ENCODE results near the gene GAA. TPM values are rescaled to one million over a fixed set of nuclear protein-coding genes. Genes with fewer than 3 reads are reported as not detected.

Gene GAA
- polyA plus RNA-seq, 1 of the 3 experiments (the other 2 are of a cell fraction), result 27.3 TPM

- H3K36me3 ChIP-seq (replicated peaks in 1 of 2; ENCODE audit: control insufficient read depth in 1 of 2, insufficient read depth in 2 of 2, low read length in 1 of 2), result peaks cover 0 to 5% of the 10 kb centered on the region in 2 experiments
- no peak for DNase-seq
- H3K27me3 ChIP-seq (ENCODE audit: insufficient read depth), result no peaks in the 10 kb centered on the region
- H3K9ac ChIP-seq, result no peak overlapping the region
- no peaks in the 10 kb centered on the region for H3K9me3 ChIP-seq
- ChIA-PET POLR2A (interaction anchor here (3.0 kb wide), 1 partner anchor 14 kb away, joined by 10 read pairs; the partner anchor contains the start of gene GAA), CTCF (interaction anchor here (1.0 to 5.8 kb wide), 5 partner anchors 10 to 109 kb away, joined by 3 to 37 read pairs (median 4); partner anchors contain the start of gene GAA)
- H4K20me1 ChIP-seq (ENCODE audit: insufficient read depth), result no peaks in the 10 kb centered on the region
- H3K4me2 ChIP-seq, result no peak overlapping the region
- no peaks in the 10 kb centered on the region for H3K9me2 ChIP-seq
- H2AFZ ChIP-seq (ENCODE audit: low read depth), result no peak overlapping the region
- 80% methylated on average over 8 of the region's 8 CpGs for WGBS (ENCODE audit: low lambda C conversion rate)
- no peaks in the 10 kb centered on the region for H3K79me2 ChIP-seq (ENCODE audit: insufficient read depth)
- peaks cover 10% of the 10 kb centered on the region for H3F3A ChIP-seq (replicated peaks; ENCODE audit: insufficient read depth)
- no peak overlapping the region for H3K27ac ChIP-seq (ENCODE audit: low read depth in 2 of 2, low read length in 1 of 2)
- TF ChIP-seq YY1 (IDR thresholded peaks at IDR 0.05; ENCODE audit: low read depth), result no peak
- no peak for TF ChIP-seq IRF3 (IDR thresholded peaks at IDR 0.05; ENCODE audit: low read depth, low read length)
- no peak for TF ChIP-seq USF2 (IDR thresholded peaks at IDR 0.05; ENCODE audit: borderline replicate concordance, low read depth, low read length)
- TF ChIP-seq MXI1 (IDR thresholded peaks at IDR 0.05; ENCODE audit: low read depth, low read length), result no peak
- no peak for TF ChIP-seq GABPA (IDR thresholded peaks at IDR 0.05; ENCODE audit: low read depth)
- TF ChIP-seq MEF2A (IDR thresholded peaks at IDR 0.05; ENCODE audit: borderline replicate concordance, low read depth), result no peak
- TF ChIP-seq EP300 (IDR thresholded peaks at IDR 0.05; ENCODE audit: borderline replicate concordance in 1 of 2, low read depth in 1 of 2, low read length in 1 of 2), result no peak
- TF ChIP-seq RFX5 (IDR thresholded peaks at IDR 0.05; ENCODE audit: low read length), result no peak
- no peak for TF ChIP-seq TCF12 (IDR thresholded peaks at IDR 0.05)
- TF ChIP-seq JUND (IDR thresholded peaks at IDR 0.05), result no peak
- TF ChIP-seq NFIC (IDR thresholded peaks at IDR 0.05; ENCODE audit: borderline replicate concordance), result no peak
- TF ChIP-seq RAD21 (IDR thresholded peaks at IDR 0.05; ENCODE audit: low read length), result no peak
- H3K4me1 ChIP-seq (ENCODE audit: control insufficient read depth in 1 of 2, insufficient read depth in 2 of 2, low read depth in 1 of 2, low read length in 1 of 2), result no peaks in the 10 kb centered on the region
- H3K4me3 ChIP-seq (ENCODE audit: low read depth in 2 of 2, low read length in 1 of 2), result no peak overlapping the region
Measured at GRCh38 chr17:80115159-80115558, 13.8 kb downstream of the GAA start.

GRCh38 chr17:80116276-80116920 is 15.0 kb downstream of the GAA start:
- H2AFZ ChIP-seq (ENCODE audit: low read depth), result no peak overlapping the region
- H3K79me2 ChIP-seq (ENCODE audit: insufficient read depth), result no peaks in the 10 kb centered on the region
- DNase-seq, result no peak
- H3K36me3 ChIP-seq (replicated peaks in 1 of 2; ENCODE audit: control insufficient read depth in 1 of 2, insufficient read depth in 2 of 2, low read length in 1 of 2), result peaks cover 0 to 5% of the 10 kb centered on the region in 2 experiments
- H3K27ac ChIP-seq (ENCODE audit: low read depth in 2 of 2, low read length in 1 of 2), result no peak overlapping the region
- no peaks in the 10 kb centered on the region for H4K20me1 ChIP-seq (ENCODE audit: insufficient read depth)
- H3K9me3 ChIP-seq, result no peaks in the 10 kb centered on the region
- POLR2A ChIA-PET, result interaction anchor here (0.6 to 3.0 kb wide), 2 partner anchors 15 to 149 kb away, joined by 3 to 10 read pairs; partner anchors contain the start of gene GAA
- no peaks in the 10 kb centered on the region for H3K27me3 ChIP-seq (ENCODE audit: insufficient read depth)
- 81% methylated on average over 16 of the region's 16 CpGs for WGBS (ENCODE audit: low lambda C conversion rate)
- TF ChIP-seq ZBTB33 (IDR thresholded peaks at IDR 0.05; ENCODE audit: borderline replicate concordance, low read depth), result no peak
- no peak for TF ChIP-seq NFIC (IDR thresholded peaks at IDR 0.05; ENCODE audit: borderline replicate concordance)
- H3K4me1 ChIP-seq (ENCODE audit: control insufficient read depth in 1 of 2, insufficient read depth in 2 of 2, low read depth in 1 of 2, low read length in 1 of 2), result no peaks in the 10 kb centered on the region
- no peak overlapping the region for H3K4me3 ChIP-seq (ENCODE audit: low read depth in 2 of 2, low read length in 1 of 2)
- H3K4me2 ChIP-seq, result no peak overlapping the region
- CTCF ChIA-PET, result interaction anchor here (0.6 to 5.8 kb wide), 3 partner anchors 12 to 33 kb away, joined by 3 to 37 read pairs (median 7); partner anchors contain the start of gene GAA
- no peak overlapping the region for H3K9ac ChIP-seq
- H3K9me2 ChIP-seq, result no peaks in the 10 kb centered on the region
- peaks cover 10% of the 10 kb centered on the region for H3F3A ChIP-seq (replicated peaks; ENCODE audit: insufficient read depth)
